OCI-LY7 (cell line): ENCODE measurements around the gene TMEM156. TPM values are rescaled to one million over a fixed set of nuclear protein-coding genes. Genes with fewer than 3 reads are reported as not detected.

ENCODE experiments used
- BruUV-seq: library from RNA; stranded (reverse); fragments of 400-500 nt; replicated peaks from 2 replicates; lab custom pipeline; 2021; lab: Mats Ljungman, UMichigan
- CTCF ChIA-PET: fragments of 300-600 bp; sonication (Branson Sonifier 250); formaldehyde crosslinking; loops from one replicate; lab custom pipeline; 2022; ENCODE audit warnings: antibody characterized with exemption; ENCODE audit not compliant: unreplicated experiment; lab: Charles Lee
- POLR2A ChIA-PET: fragments of 300-600 bp; sonication (Branson Sonifier 250); formaldehyde crosslinking; loops from one replicate; lab custom pipeline; 2022; ENCODE audit warnings: antibody characterized with exemption; lab: Charles Lee
- DNase-seq: peaks from one replicate; pipeline ENCODE4 v3.0.0-alpha.2; 2015; ENCODE audit warnings: low spot score
- H2AFZ ChIP-seq: fragments of 200-600 bp; sonication (generic), shearing (Covaris generic); 2 replicates; pipeline ENCODE4 v1.6.1; 2014; ENCODE audit warnings: mild to moderate bottlenecking, antibody characterized with exemption, low read length, moderate library complexity
- H3K27ac ChIP-seq: fragments of 200-600 bp; sonication (generic); 2 replicates; pipeline ENCODE4 v1.5.1; 2014; ENCODE audit warnings: mixed run types, low read depth, mild to moderate bottlenecking, moderate library complexity, low read length, inconsistent platforms; ENCODE audit not compliant: poor library complexity, severe bottlenecking
- H3K36me3 ChIP-seq: fragments of 200-600 bp; sonication (generic); 2 replicates; pipeline ENCODE4 v1.6.1; 2014; ENCODE audit warnings: mild to moderate bottlenecking, antibody characterized with exemption, low read length, moderate library complexity, mixed read lengths; ENCODE audit not compliant: insufficient read depth
- H3K4me1 ChIP-seq: fragments of 200-600 bp; sonication (generic); 2 replicates; pipeline ENCODE4 v1.5.1; 2014; ENCODE audit warnings: mild to moderate bottlenecking, low read length; ENCODE audit not compliant: insufficient read depth, poor library complexity, severe bottlenecking
- H3K4me2 ChIP-seq: fragments of 200-600 bp; sonication (generic); 2 replicates; pipeline ENCODE4 v1.6.1; 2014; ENCODE audit warnings: mild to moderate bottlenecking, low read length
- H3K4me3 ChIP-seq: fragments of 200-600 bp; sonication (generic); 2 replicates; pipeline ENCODE4 v1.5.1; 2014; ENCODE audit warnings: mild to moderate bottlenecking, low read depth, low read length; ENCODE audit not compliant: poor library complexity, severe bottlenecking
- H3K79me2 ChIP-seq: fragments of 200-600 bp; sonication (generic); 2 replicates; pipeline ENCODE4 v1.6.1; 2016; ENCODE audit warnings: low read depth, mild to moderate bottlenecking, low read length, moderate library complexity, mixed read lengths; ENCODE audit not compliant: insufficient read depth
- H3K9me2 ChIP-seq: fragments of 200-600 bp; sonication (generic); 2 replicates; pipeline ENCODE4 v1.6.1; 2016; ENCODE audit warnings: mild to moderate bottlenecking, low read length, mixed read lengths; ENCODE audit not compliant: insufficient read depth
- H3K9me3 ChIP-seq: fragments of 200-600 bp; sonication (generic); 2 replicates; pipeline ENCODE4 v1.6.1; 2014; ENCODE audit warnings: mild to moderate bottlenecking, mixed run types, low read length, mixed read lengths
- H4K20me1 ChIP-seq: fragments of 200-600 bp; sonication (generic); 2 replicates; pipeline ENCODE4 v1.6.1; 2014; ENCODE audit warnings: mild to moderate bottlenecking, antibody characterized with exemption, low read length, moderate library complexity, mixed read lengths; ENCODE audit not compliant: insufficient read depth
- EZH2phosphoT487 ChIP-seq: fragments of 200-600 bp; sonication (generic); IDR thresholded peaks from 2 replicates; pipeline ENCODE4 v1.6.1; 2018; ENCODE audit warnings: low read depth, borderline replicate concordance, mild to moderate bottlenecking, mixed run types, antibody characterized with exemption, low read length, moderate library complexity, mixed read lengths
- intact Hi-C: fragments of 100-400 bp; cut with micrococcal nuclease; formaldehyde crosslinking; loops from one replicate; pipeline ENCODE4 v1.10.0; 2022; ENCODE audit not compliant: unreplicated experiment
- total RNA-seq, 2 experiments: library from RNA; depleted of rRNA in 1 of 2; stranded (reverse); fragments of >200 nt in 1 of 2; shearing (Covaris generic) in 1 of 2; gene quantifications; 2 replicates each; pipeline ENCODE4 v1.2.3, GENCODE V29; 2014 to 2022
- TF ChIP-seq, protein P1 (sequence below): fragments of 200-600 bp; sonication (generic); conservative IDR thresholded peaks from 2 replicates; pipeline ENCODE4 v1.5.1; 2014; ENCODE audit warnings: mild to moderate bottlenecking, antibody characterized with exemption, low read length, moderate library complexity, mixed read lengths

The TMEM156 gene
- total RNA-seq, 2 experiments from 2014 or later = 29.0 to 29.4 TPM

DNA sequence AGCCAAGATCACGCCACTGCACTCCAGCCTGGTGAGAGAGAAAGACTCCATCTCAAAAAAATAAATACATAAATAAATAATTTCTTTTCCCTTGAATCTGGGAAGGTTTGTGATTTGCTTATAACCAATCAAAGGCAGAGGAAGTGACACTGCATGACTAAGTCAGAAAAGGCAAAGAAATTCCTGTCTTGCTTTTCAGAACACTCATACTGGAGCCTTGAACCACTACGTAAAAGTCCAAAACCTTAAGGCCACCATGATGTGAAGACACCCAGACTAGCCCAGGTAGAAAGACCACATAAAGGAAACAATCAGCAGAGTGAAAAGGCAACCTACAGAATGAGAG, 36.6 kb downstream of the TMEM156 start:
- no peak overlapping the region for H2AFZ ChIP-seq
- BruUV-seq = no TSS peak
- no peak for TF ChIP-seq EZH2phosphoT487
- TF ChIP-seq, protein P1, sequence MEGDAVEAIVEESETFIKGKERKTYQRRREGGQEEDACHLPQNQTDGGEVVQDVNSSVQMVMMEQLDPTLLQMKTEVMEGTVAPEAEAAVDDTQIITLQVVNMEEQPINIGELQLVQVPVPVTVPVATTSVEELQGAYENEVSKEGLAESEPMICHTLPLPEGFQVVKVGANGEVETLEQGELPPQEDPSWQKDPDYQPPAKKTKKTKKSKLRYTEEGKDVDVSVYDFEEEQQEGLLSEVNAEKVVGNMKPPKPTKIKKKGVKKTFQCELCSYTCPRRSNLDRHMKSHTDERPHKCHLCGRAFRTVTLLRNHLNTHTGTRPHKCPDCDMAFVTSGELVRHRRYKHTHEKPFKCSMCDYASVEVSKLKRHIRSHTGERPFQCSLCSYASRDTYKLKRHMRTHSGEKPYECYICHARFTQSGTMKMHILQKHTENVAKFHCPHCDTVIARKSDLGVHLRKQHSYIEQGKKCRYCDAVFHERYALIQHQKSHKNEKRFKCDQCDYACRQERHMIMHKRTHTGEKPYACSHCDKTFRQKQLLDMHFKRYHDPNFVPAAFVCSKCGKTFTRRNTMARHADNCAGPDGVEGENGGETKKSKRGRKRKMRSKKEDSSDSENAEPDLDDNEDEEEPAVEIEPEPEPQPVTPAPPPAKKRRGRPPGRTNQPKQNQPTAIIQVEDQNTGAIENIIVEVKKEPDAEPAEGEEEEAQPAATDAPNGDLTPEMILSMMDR = no peak
- peaks cover 61% of the 10 kb centered on the region for H3K36me3 ChIP-seq
- ChIA-PET CTCF (no interaction called here), POLR2A (no interaction called here)
- intact Hi-C loops = no loop called here
- H3K79me2 ChIP-seq = no peaks in the 10 kb centered on the region; the same call in 1 of the 2 replicates
- H4K20me1 ChIP-seq = no peaks in the 10 kb centered on the region
- H3K9me3 ChIP-seq = peaks cover 12% of the 10 kb centered on the region; the same call in 1 of the 2 replicates
- no peak for DNase-seq
- no peak overlapping the region for H3K27ac ChIP-seq
- H3K9me2 ChIP-seq = no peaks in the 10 kb centered on the region
- H3K4me1 ChIP-seq = no peaks in the 10 kb centered on the region
- H3K4me2 ChIP-seq = no peak overlapping the region
- no peak overlapping the region for H3K4me3 ChIP-seq

GRCh38 chr4:38994135-38994534, 38.1 kb downstream of the TMEM156 start:
- Histone ChIP-seq H4K20me1 (no peaks in the 10 kb centered on the region), H3K79me2 (no peaks in the 10 kb centered on the region), H3K4me1 (no peaks in the 10 kb centered on the region), H3K4me2 (no peak overlapping the region), H3K36me3 (peaks cover 50% of the 10 kb centered on the region), H3K9me2 (no peaks in the 10 kb centered on the region), H3K9me3 (peaks cover under 1% of the 10 kb centered on the region; the same call in 1 of the 2 replicates), H2AFZ (no peak overlapping the region), H3K4me3 (no peak overlapping the region), H3K27ac (no peak overlapping the region)
- TF ChIP-seq EZH2phosphoT487 = no peak
- TF ChIP-seq, protein P1 = no peak
- intact Hi-C loops = no loop called here
- CTCF ChIA-PET = no interaction called here
- DNase-seq = no peak
- POLR2A ChIA-PET = interaction anchor here (0.6 kb wide), 2 partner anchors 110 to 252 kb away, joined by 3 read pairs; no protein-coding TSS in a partner anchor
- no TSS peak for BruUV-seq

- TF ChIP-seq, protein P1 = peak; percentile 36; the same call in 1 of the 2 replicates
- no peak for TF ChIP-seq EZH2phosphoT487
- H2AFZ ChIP-seq = no peak overlapping the region
- no peaks in the 10 kb centered on the region for H4K20me1 ChIP-seq
- no peaks in the 10 kb centered on the region for H3K9me3 ChIP-seq
- intact Hi-C loops = no loop called here
- H3K9me2 ChIP-seq = no peaks in the 10 kb centered on the region
- H3K27ac ChIP-seq = no peak overlapping the region
- H3K79me2 ChIP-seq = no peaks in the 10 kb centered on the region
- no TSS peak for BruUV-seq
- CTCF ChIA-PET = no interaction called here
- POLR2A ChIA-PET = interaction anchor here (0.6 kb wide), 2 partner anchors 111 to 252 kb away, joined by 3 read pairs; no protein-coding TSS in a partner anchor
- no peak overlapping the region for H3K4me3 ChIP-seq
- no peak overlapping the region for H3K4me2 ChIP-seq
- no peak for DNase-seq
- H3K36me3 ChIP-seq = peaks cover 51% of the 10 kb centered on the region
- H3K4me1 ChIP-seq = no peaks in the 10 kb centered on the region
Observed at GRCh38 chr4:38993683-38994082, 38.5 kb downstream of the TMEM156 start.
